ENCODE measurements around the gene BBS1. TPM values are rescaled to one million over a fixed set of nuclear protein-coding genes. Genes with fewer than 3 reads are reported as not detected.

Gene BBS1
- total RNA-seq, 2 experiments from 2014 or later = 7.7 to 13.1 TPM

Other genes starting within 250 kb of the BBS1 start
- gene RAB1B, start 242.0 kb upstream of the BBS1 start, total RNA-seq = 100 to 1,000 TPM in 1 of 2 experiments, 10 to 100 TPM in 1; 97.6 to 102 TPM
- gene CNIH2, start 232.5 kb upstream of the BBS1 start, total RNA-seq = 1 to 10 TPM; 1.9 to 2.2 TPM
- gene YIF1A, start 221.5 kb upstream of the BBS1 start, total RNA-seq = 10 to 100 TPM; 64.1 to 72.4 TPM
- not detected for gene TMEM151A, start 218.7 kb upstream of the BBS1 start, total RNA-seq
- gene CD248, start 193.6 kb upstream of the BBS1 start, total RNA-seq = 10 to 100 TPM; 11.0 to 11.9 TPM
- gene RIN1, start 174.2 kb upstream of the BBS1 start, total RNA-seq = 1 to 10 TPM; 1.5 to 1.6 TPM
- 10 to 100 TPM; 47.5 to 48.8 TPM for gene BRMS1, start 165.5 kb upstream of the BBS1 start, total RNA-seq
- gene B4GAT1, start 163.0 kb upstream of the BBS1 start, total RNA-seq = 10 to 100 TPM in 1 of 2 experiments, 1 to 10 TPM in 1; 9.5 to 10.0 TPM
- gene SLC29A2, start 138.9 kb upstream of the BBS1 start, total RNA-seq = 1 to 10 TPM; 8.1 to 9.0 TPM
- under 1 TPM in 1 of 2 experiments, not detected in 1; 0.16 TPM for gene NPAS4, start 89.6 kb upstream of the BBS1 start, total RNA-seq
- gene MRPL11, start 71.8 kb upstream of the BBS1 start, total RNA-seq = 100 to 1,000 TPM; 159 to 161 TPM
- 1 to 10 TPM; 5.8 to 6.4 TPM for gene PELI3, start 43.7 kb upstream of the BBS1 start, total RNA-seq
- gene DPP3, start 30.2 kb upstream of the BBS1 start, total RNA-seq = 10 to 100 TPM; 70.7 to 75.3 TPM
- gene ZDHHC24, start 35.4 kb downstream of the BBS1 start, total RNA-seq = 10 to 100 TPM in 1 of 2 experiments, 1 to 10 TPM in 1; 9.6 to 10.3 TPM
- under 1 TPM; 0.06 to 0.12 TPM for gene ACTN3, start 36.3 kb downstream of the BBS1 start, total RNA-seq
- gene CTSF, start 58.0 kb downstream of the BBS1 start, total RNA-seq = 1 to 10 TPM; 1.2 to 1.4 TPM
- under 1 TPM; 0.16 to 0.23 TPM for gene CCDC87, start 82.4 kb downstream of the BBS1 start, total RNA-seq
- gene CCS, start 82.5 kb downstream of the BBS1 start, total RNA-seq = 10 to 100 TPM; 19.7 to 20.9 TPM
- 100 to 1,000 TPM; 157 to 162 TPM for gene RBM14, start 106.0 kb downstream of the BBS1 start, total RNA-seq
- 100 to 1,000 TPM; 134 to 140 TPM for gene RBM4, start 128.1 kb downstream of the BBS1 start, total RNA-seq
- gene RBM4B, start 167.3 kb downstream of the BBS1 start, total RNA-seq = 10 to 100 TPM; 12.2 to 15.5 TPM
- 1 to 10 TPM; 1.4 to 1.7 TPM for gene SPTBN2, start 218.6 kb downstream of the BBS1 start, total RNA-seq